ENCODE measurements around the gene TBC1D8. TPM values are rescaled to one million over a fixed set of nuclear protein-coding genes. Genes with fewer than 3 reads are reported as not detected.

Gene TBC1D8
- total and polyA plus RNA-seq, 7 donors: 8.7 to 163 (median 50.4) TPM

GRCh38 chr2:101121174-101121573 is 30.0 kb downstream of the TBC1D8 start:
- H3K4me3 ChIP-seq: no peak overlapping the region
- H3K27me3 ChIP-seq (ENCODE audit: insufficient read depth in 3 of 3, low read length in 2 of 3): no peaks in the 10 kb centered on the region
- no peaks in the 10 kb centered on the region for H3K36me3 ChIP-seq (ENCODE audit: insufficient read depth in 1 of 2, low read depth in 1 of 2)
- ATAC-seq: peak in 3 of 4 donors; percentile 40 to 47 (median 45)
- peak overlapping the region; percentile 94 for H3K27ac ChIP-seq
- H3K4me1 ChIP-seq: peaks cover 71% of the 10 kb centered on the region
- no peaks in the 10 kb centered on the region for H3K9me3 ChIP-seq
- 51 to 66% (median 63%) methylated on average over 7 of the region's 7 CpGs for WGBS, 3 donors
- DNase-seq: peak in 1 of 2 donors; percentile 74
- intact Hi-C loops (cut with DNase I): no loop called here
- no peak for TF ChIP-seq CTCF (IDR thresholded peaks at IDR 0.05)

GRCh38 chr2:101120124-101120996 is 30.8 kb downstream of the TBC1D8 start:
- TF ChIP-seq CTCF (IDR thresholded peaks at IDR 0.05): no peak
- WGBS, 3 donors: 43 to 51% (median 45%) methylated on average over 11 of the region's 11 CpGs
- peak; percentile 78 to 94 (median 89) for ATAC-seq
- H3K27me3 ChIP-seq (ENCODE audit: insufficient read depth in 3 of 3, low read length in 2 of 3): no peaks in the 10 kb centered on the region
- H3K27ac ChIP-seq: peak overlapping the region; percentile 94
- H3K36me3 ChIP-seq (ENCODE audit: insufficient read depth in 1 of 2, low read depth in 1 of 2): no peaks in the 10 kb centered on the region
- H3K4me3 ChIP-seq: no peak overlapping the region
- intact Hi-C loops (cut with DNase I): no loop called here
- peaks cover 71% of the 10 kb centered on the region for H3K4me1 ChIP-seq
- DNase-seq: peak; percentile 87 to 93
- H3K9me3 ChIP-seq: no peaks in the 10 kb centered on the region

- WGBS, 3 donors: 8 to 29% (median 18%) methylated on average over 2 of the region's 2 CpGs
- no peaks in the 10 kb centered on the region for H3K27me3 ChIP-seq (ENCODE audit: insufficient read depth in 3 of 3, low read length in 2 of 3)
- ATAC-seq (peak; percentile 37 to 70 (median 68)), DNase-seq (peak; percentile 74 to 91)
- no peak for TF ChIP-seq CTCF (IDR thresholded peaks at IDR 0.05)
- H3K4me3 ChIP-seq: no peak overlapping the region
- intact Hi-C loops (cut with DNase I): no loop called here
- no peaks in the 10 kb centered on the region for H3K9me3 ChIP-seq
- peaks cover 70% of the 10 kb centered on the region for H3K4me1 ChIP-seq
- peak overlapping the region; percentile 94 for H3K27ac ChIP-seq
- no peaks in the 10 kb centered on the region for H3K36me3 ChIP-seq (ENCODE audit: insufficient read depth in 1 of 2, low read depth in 1 of 2)
These were observed 31.8 kb downstream of the TBC1D8 start for GRCh38 chr2:101119431-101119830.

- no peak for TF ChIP-seq CTCF (IDR thresholded peaks at IDR 0.05)
- intact Hi-C loops (cut with DNase I): no loop called here
- H3K4me1 ChIP-seq: peaks cover 73% of the 10 kb centered on the region
- no peak overlapping the region for H3K4me3 ChIP-seq
- DNase-seq: no peak
- H3K27ac ChIP-seq: peak overlapping the region; percentile 94
- H3K36me3 ChIP-seq (ENCODE audit: insufficient read depth in 1 of 2, low read depth in 1 of 2): no peaks in the 10 kb centered on the region
- no peaks in the 10 kb centered on the region for H3K9me3 ChIP-seq
- 66 to 70% (median 69%) methylated on average over 9 of the region's 9 CpGs for WGBS, 3 donors
- no peaks in the 10 kb centered on the region for H3K27me3 ChIP-seq (ENCODE audit: insufficient read depth in 3 of 3, low read length in 2 of 3)
- ATAC-seq: no peak
These were observed 34.2 kb downstream of the TBC1D8 start for GRCh38 chr2:101116841-101117552.

Measured in psoas muscle (tissue), 8 donors.